Nucleus accumbens (tissue), 56 donors: ENCODE results near the gene GOSR1.
A peak's percentile ranks its signal among the peaks of the same experiment; 100 is the strongest.
"Not testable (repeated sequence)": the region's sequence is repeated elsewhere in the genome, so short reads cannot be mapped to it uniquely, and the experiment has no call there.

Experiments used
- DNase-seq, 56 donors: peaks; one replicate each; lab custom pipeline; 2025; lab: John Stamatoyannopoulos, UW

The GOSR1 gene

GRCh38 chr17:30559656-30560055 is 82.4 kb downstream of the GOSR1 start:
- DNase-seq = no peak

GRCh38 chr17:30560117-30561026 is 83.2 kb downstream of the GOSR1 start:
- DNase-seq = not testable (repeated sequence)

- not testable (repeated sequence) for DNase-seq
These were observed 84.6 kb downstream of the GOSR1 start for GRCh38 chr17:30561766-30562165.

- DNase-seq = not testable (repeated sequence)
These were observed 86.1 kb downstream of the GOSR1 start for GRCh38 chr17:30563131-30563904.

DNA sequence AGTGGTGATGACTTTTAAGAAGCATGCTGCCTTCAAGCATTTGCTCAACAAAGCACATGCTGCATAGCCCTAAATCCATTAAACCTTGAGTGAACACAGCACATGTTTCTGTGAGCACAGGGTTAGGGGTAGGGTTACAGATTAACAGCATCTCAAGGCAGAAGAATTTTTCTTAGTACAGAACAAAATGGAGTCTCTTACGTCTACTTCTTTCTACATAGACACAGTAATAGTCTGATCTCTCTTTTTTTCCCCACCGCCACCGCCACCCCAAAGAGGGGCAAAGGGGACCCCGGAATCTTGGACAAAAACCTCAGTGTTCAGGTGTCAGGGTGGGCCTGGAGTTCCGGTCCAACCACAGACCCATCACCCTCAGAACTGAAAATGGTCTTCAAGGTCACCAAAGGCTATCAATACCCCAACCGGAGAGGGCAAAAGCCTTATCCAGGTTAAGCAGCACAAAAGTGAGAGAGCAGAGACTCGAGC is 86.7 kb downstream of the GOSR1 start:
- not testable (repeated sequence) for DNase-seq

GRCh38 chr17:30564422-30565072 is 87.3 kb downstream of the GOSR1 start:
- peak in 32 of 56 donors; percentile 1 to 61 (median 22) for DNase-seq

DNA sequence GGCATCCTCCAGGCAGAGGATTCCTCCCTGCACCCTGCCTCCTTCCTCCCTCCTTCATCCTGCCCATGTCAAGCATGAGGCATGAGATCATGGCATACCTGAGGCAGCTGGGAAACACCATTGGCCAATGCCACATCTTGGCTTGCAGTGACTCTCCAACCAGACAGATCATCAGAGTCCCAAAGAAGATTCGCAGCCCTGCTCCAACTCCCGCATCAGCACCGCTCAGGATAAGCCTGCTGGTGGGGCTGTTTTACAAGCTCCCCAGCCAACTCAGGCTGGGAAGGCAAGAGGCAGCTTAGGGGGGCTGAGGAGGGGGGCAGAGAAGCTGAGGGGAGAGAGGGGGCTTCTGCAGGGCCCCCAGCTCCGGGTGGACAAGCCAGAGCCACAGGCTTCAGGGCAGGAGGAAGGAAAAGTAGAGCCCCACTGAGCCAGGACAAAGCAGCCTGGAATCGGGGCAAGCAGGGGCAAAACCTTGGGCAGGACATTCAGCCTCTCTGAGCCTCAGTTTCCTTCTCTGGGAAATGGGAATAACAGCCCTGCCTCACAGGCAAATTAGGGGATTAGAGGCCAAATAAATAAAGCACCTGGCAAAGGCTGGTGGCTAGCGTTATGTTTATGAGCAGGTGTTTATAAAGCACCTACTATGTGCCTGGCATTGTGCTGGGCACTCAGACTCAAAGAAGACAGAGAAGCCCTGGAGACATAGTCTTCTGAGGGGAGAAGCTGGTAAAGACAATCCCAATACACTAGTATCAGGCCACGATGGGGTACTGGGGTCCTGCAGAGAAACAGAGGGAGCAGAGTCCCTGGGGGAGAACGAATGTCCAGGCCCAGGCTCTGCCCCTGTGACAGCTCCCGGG is 88.1 kb downstream of the GOSR1 start:
- DNase-seq = no peak

- DNase-seq = not testable (repeated sequence)
These were observed 88.9 kb downstream of the GOSR1 start for GRCh38 chr17:30566104-30566503.

- not testable (repeated sequence) for DNase-seq
These were observed 89.5 kb downstream of the GOSR1 start for GRCh38 chr17:30566516-30567225.

- no peak for DNase-seq
These were observed 90.3 kb downstream of the GOSR1 start for GRCh38 chr17:30567231-30568116.

- no peak for DNase-seq
These were observed 90.9 kb downstream of the GOSR1 start for GRCh38 chr17:30568117-30568430.

GRCh38 chr17:30569531-30570175 is 92.4 kb downstream of the GOSR1 start:
- not testable (repeated sequence) for DNase-seq

- DNase-seq = no peak
These were observed 93.0 kb downstream of the GOSR1 start for GRCh38 chr17:30570191-30570590.

DNA sequence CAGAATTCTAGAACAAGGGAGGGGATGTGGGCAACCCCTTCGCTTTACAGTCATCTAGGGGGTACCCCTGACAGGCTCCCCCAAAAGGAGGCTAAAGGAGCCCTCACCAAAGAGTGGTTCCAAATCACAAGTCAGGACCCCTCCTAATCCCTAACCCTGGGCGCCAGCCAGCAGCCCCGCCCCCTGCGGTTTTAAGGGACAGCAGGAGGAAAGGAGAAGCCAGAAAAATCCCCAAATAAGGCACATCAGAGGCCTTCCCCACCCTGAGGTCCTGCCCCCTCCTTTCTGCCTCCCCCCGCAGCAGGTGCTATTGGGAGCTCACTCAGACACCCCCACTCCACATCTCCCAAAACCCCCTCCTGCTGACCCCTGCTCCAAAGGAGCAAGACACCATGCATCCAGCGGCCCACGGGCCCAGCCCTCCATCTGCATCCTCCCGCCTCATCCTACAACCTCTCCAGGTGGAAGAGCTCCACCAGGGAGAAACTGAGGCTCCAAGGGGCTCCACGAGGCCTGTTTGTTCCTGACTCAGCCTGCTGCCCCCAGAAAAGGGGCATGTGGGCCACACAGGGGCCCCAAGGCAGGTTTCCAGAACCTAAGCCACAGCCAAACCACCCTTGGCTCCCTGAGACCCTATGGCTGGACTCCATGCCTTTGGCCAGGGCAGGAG is 93.5 kb downstream of the GOSR1 start:
- DNase-seq = no peak

DNA sequence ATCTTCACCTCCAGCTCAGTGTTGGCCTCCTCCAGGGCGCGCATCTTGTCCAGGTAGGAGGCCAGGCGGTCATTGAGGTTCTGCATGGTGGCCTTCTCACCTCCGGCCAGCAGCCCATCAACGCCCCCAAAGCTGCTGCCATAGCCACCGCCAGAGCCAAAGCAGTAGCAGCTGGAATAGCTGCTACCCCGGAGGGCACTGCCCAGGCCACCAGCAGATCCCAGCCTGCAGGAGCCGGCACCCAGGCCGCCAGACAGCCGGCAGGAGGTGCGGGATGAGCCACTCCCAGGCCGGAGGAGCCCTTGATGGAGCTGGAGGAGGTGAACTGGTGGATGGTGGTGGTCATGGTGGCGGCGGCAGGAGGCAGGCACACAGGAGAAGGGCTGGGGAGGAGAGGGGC is 94.2 kb downstream of the GOSR1 start:
- not testable (repeated sequence) for DNase-seq

DNA sequence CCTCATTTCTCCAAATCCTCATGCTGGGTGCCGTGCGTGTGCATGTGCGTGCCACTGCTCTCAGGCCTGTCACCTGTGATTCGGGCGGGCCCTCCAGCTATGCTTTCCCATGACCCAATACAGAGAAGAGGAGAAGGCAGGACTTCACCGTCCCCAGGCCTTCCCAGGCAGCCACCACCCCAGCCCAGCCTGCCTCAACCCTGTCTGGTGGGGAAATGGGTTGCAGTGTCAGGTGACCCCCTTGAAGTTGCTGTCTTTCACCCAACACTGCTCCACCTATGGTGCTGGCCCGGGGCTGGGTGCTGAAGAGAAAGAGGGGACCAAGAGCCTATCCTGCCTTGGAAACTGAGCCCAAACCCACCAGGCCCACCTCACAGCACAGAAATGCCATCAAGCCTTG is 94.7 kb downstream of the GOSR1 start:
- DNase-seq = no peak
